Measurements from ENCODE around the gene ZDHHC9.
"Not testable (repeated sequence)": the region's sequence is repeated elsewhere in the genome, so short reads cannot be mapped to it uniquely, and the experiment has no call there.

The ZDHHC9 gene

GRCh38 chrX:129843459-129844306, at the start of gene ZDHHC9:
TSS of gene ZDHHC9 (minus strand) at chrX:129843886. CDS start at chrX:129841945, 1,941 bp downstream.
- DNase-seq (ENCODE audit: extremely low read depth in 1 of 2, low read depth in 1 of 2) = peak; percentile 66 to 77

DNA sequence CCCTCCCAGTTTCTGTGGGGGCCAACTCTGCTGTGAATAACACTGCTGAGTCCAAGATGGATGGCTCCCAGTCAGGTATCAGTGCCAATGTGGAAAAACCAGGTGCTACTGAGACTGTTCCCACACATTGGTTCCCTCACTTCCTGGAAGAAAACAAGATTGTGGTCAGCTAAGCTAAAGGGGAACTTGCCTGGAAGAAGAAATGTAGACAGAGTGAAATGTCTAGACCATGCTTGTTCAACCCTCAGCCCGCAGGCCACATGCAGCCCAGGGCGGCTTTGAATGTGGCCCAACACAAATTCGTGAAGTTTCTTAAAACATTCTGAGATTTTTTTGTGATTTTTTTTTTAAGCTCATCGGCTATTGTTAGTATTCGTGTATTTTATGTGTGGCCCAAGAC, 33.7 kb upstream of the ZDHHC9 start:
- DNase-seq (ENCODE audit: extremely low read depth in 1 of 2, low read depth in 1 of 2) = no peak

- no peak for DNase-seq (ENCODE audit: extremely low read depth in 1 of 2, low read depth in 1 of 2)
Measured at GRCh38 chrX:129876771-129877305, 33.2 kb upstream of the ZDHHC9 start.

DNA sequence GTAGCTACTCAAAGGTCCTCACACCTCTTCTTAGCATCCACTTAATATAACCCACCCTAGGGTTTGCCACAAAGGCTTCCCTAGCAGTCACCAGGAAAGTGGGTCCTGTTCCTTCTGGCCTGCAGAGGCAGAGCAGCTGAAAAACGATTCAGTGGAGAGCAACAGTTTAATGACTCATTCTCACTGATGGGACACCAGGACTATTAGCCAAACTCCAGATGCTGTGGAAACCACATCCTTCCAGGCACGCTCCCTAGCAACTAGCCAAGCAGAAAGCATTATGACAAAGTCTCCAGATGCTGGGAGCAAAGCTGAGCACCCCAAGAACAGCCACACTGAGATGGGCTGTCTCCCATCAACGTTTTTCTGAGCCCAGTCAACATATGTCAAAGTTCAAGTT, 32.0 kb upstream of the ZDHHC9 start:
- no peak for DNase-seq (ENCODE audit: extremely low read depth in 1 of 2, low read depth in 1 of 2)

DNA sequence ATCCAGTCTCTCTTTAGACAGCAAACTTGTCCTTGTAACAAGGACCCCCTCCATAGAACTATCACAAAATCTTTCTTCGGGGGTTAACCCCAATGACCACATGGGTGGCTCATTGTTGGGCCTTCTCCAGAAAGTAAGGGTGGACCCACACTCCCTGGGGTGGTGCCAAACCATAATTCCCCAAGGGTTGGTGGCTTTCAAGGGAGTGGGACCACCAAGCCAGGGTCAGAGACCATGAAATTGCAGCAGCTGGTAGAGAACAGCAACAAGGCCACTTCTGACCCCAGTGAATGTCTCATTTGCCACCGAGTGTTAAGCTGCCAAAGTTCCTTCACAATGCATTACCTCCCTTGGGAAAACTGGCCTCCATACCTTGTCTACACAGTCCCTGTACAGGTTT, 28.8 kb upstream of the ZDHHC9 start:
- no peak for DNase-seq (ENCODE audit: extremely low read depth in 1 of 2, low read depth in 1 of 2)

- DNase-seq (ENCODE audit: extremely low read depth in 1 of 2, low read depth in 1 of 2) = not testable (repeated sequence)
Measured at GRCh38 chrX:129866321-129866720, 22.6 kb upstream of the ZDHHC9 start.

DNA sequence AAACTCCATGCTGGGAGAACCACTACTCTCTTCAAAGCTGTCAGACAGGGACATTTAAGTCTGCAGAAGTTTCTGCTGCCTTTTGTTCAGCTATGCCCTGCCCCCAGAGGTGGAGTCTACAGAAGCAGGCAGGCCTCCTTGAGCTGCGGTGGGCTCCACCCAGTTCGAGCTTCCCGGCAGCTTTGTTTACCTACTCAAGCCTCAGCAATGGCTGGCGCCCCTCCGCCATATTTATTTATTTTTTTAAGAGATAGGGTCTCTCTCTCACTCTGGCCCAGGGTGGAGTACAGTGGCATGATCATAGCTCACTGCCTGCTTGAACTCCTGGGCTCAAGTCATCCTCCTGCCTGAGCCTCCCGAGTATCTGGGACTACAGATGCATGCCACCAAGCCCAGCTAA, 15.4 kb upstream of the ZDHHC9 start:
- not testable (repeated sequence) for DNase-seq (ENCODE audit: extremely low read depth in 1 of 2, low read depth in 1 of 2)

- not testable (repeated sequence) for DNase-seq (ENCODE audit: extremely low read depth in 1 of 2, low read depth in 1 of 2)
Measured at GRCh38 chrX:129851825-129852224, 8.1 kb upstream of the ZDHHC9 start.

GRCh38 chrX:129846716-129847115, 3.0 kb upstream of the ZDHHC9 start:
- DNase-seq (ENCODE audit: extremely low read depth in 1 of 2, low read depth in 1 of 2) = no peak

DNA sequence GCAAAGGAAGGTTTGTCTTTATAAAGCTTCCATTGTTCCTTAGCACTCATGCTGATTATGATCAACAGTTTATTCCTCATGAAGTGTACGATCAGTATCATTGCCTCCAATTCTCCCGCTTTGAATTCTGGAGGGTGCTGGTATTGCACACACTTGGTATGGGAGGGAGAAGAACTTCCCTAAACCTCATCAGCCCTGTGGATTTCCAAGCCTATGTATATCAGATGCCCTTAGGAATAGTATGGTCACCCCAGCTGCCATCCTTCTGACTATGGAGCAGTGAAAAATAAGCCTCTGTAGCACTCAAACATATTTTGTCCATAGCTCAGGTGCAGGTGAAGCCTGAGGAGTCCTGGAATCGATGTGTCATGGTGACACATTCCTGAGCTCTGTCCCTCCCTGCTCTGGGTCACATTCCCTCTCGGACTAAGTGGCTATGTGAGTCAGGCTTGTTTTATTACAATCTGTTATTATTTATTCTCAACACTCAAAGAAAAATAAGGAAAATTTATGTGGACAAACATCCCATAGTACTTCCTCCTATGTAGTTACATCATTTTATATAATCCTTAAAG, 2.0 kb upstream of the ZDHHC9 start:
- DNase-seq (ENCODE audit: extremely low read depth in 1 of 2, low read depth in 1 of 2) = no peak

DNA sequence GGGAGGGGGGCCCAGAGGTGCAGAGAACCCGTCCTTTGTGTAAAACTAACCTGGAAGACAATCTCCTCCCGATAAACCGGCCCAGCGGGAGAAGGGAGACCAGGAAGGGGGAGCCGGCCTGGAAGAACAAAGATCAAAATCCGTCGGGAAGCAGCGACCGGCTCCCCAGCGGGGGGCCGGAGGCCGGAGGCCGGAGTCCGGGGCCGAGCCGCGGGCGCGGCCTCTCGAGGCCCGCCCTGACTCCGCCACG, 552 bp downstream of the ZDHHC9 start:
- no peak for DNase-seq (ENCODE audit: extremely low read depth in 1 of 2, low read depth in 1 of 2)

DNA sequence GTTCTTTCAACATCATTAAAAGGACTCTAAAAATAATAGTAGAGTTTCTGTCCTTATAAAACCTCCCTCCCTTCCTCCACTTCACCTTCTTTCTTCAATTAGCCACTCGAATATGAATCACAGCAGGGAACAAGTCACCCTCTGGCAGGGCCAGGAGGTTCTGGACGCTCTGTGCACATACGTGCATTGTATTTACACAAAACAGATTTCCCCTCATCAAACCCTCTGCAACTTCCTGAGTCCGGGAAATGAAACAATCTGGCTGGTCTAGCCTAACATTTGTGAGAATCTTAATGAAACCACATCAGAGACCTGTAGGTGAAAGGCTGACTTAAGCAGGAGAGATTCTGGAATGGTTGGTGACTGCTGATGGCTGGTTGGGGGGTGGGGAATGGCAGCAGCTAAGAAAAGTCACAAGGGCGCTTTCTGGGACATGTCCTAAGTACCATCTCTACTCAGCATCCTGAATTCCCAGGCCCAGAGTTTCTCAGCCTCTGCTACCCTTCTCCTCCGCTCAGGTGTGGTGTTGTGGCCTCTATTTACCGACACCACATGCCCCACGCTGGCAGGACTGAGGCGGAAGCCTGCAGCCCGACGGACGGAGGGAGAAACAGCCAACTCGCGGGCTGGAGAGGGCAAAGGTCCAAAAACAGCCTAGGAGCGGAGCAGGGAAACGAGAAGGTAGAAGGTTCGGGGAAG, 1.0 kb downstream of the ZDHHC9 start:
- no peak for DNase-seq (ENCODE audit: extremely low read depth in 1 of 2, low read depth in 1 of 2)

DNA sequence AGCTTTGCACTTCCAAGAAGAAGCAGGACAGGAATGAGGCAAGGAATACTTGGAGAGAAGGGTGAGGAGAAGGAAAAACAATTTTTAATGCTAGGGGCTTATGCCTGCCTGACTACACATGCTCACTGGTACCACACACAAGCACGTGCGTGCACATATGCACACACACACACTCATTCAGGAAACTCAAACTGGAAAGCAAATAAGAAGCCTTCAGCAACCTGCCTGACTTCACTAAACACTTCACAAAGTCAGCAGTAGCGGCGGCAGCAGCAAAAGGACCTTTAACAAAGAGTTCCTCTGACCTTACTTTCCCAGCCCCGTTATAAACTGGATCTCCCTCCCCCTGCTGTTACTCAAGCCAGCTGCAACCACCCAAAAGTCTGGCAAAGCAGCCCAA, 3.3 kb downstream of the ZDHHC9 start:
- DNase-seq (ENCODE audit: extremely low read depth in 1 of 2, low read depth in 1 of 2) = no peak

GRCh38 chrX:129836827-129837226, 6.9 kb downstream of the ZDHHC9 start:
- DNase-seq (ENCODE audit: extremely low read depth in 1 of 2, low read depth in 1 of 2) = no peak

- no peak for DNase-seq (ENCODE audit: extremely low read depth in 1 of 2, low read depth in 1 of 2)
Measured at GRCh38 chrX:129833153-129833990, 10.3 kb downstream of the ZDHHC9 start.

DNA sequence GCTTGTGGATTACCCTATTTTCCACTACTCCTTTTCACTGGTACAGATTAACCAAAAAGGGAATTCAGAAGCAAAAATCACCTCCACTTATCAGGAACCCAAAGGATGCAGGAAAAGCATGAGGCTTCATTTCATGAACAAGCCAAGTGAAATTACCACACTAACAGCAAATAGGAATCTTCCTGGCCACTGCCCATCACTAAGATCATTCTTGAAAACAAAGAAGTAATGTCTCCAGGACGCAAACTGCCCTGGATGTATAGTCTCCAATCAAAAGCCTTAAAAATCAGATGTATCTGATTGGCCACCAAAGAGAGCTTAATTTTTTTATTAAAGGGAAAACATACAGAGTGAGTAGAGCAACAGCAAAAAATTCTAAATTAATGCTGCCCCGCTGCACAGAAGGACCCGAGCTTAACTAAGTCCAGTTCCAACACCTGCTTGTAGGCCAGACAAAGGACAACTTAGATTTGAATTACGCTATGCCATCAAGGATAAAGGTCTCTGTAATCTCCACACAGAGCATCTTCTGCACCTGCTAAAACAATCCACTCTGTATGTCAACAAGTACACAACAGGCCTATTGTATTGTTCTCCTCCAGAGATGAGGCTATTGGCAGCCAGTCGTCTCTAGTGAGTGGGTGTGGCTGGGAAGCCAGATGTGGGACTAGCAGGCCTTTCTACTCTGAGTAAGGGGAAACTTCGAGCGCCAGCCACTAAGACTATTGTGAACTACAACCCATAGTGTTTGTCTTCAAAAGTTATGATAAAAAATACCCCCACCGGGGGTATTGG, 12.4 kb downstream of the ZDHHC9 start:
- DNase-seq (ENCODE audit: extremely low read depth in 1 of 2, low read depth in 1 of 2) = no peak

GRCh38 chrX:129830494-129830893, 13.2 kb downstream of the ZDHHC9 start:
- no peak for DNase-seq (ENCODE audit: extremely low read depth in 1 of 2, low read depth in 1 of 2)

- DNase-seq (ENCODE audit: extremely low read depth in 1 of 2, low read depth in 1 of 2) = no peak
Measured at GRCh38 chrX:129825746-129826505, 17.8 kb downstream of the ZDHHC9 start.

- DNase-seq (ENCODE audit: extremely low read depth in 1 of 2, low read depth in 1 of 2) = no peak
Measured at GRCh38 chrX:129824620-129825019, 19.1 kb downstream of the ZDHHC9 start.
